ENCODE data around the gene MAML3. TPM values are rescaled to one million over a fixed set of nuclear protein-coding genes. Genes with fewer than 3 reads are reported as not detected.

MAML3 gene
- total and polyA plus RNA-seq, 2 experiments from 2014 or later = 4.1 to 11.2 TPM

GRCh38 chr4:139920486-139921002, 233.4 kb downstream of the MAML3 start:
- Histone ChIP-seq H3K9me2 (replicated peaks; ENCODE audit: insufficient read depth) (no peaks in the 10 kb centered on the region), H3K36me3 (replicated peaks; ENCODE audit: insufficient read depth, low read depth) (no peaks in the 10 kb centered on the region), H3K27ac (no peak overlapping the region), H3K4me2 (no peak overlapping the region), H3K79me2 (peaks cover 7% of the 10 kb centered on the region), H4K20me1 (ENCODE audit: insufficient read depth, poor library complexity, severe bottlenecking) (no peaks in the 10 kb centered on the region), H3K27me3 (no peaks in the 10 kb centered on the region), H3K9me3 (ENCODE audit: low read depth) (no peaks in the 10 kb centered on the region), H2AFZ (no peak overlapping the region), H3K4me3 (no peak overlapping the region), H3K4me1 (ENCODE audit: insufficient read depth) (peaks cover 12% of the 10 kb centered on the region)
- TF ChIP-seq EZH2 (IDR thresholded peaks at IDR 0.05; ENCODE audit: borderline replicate concordance) = no peak
- TF ChIP-seq, protein P1, sequence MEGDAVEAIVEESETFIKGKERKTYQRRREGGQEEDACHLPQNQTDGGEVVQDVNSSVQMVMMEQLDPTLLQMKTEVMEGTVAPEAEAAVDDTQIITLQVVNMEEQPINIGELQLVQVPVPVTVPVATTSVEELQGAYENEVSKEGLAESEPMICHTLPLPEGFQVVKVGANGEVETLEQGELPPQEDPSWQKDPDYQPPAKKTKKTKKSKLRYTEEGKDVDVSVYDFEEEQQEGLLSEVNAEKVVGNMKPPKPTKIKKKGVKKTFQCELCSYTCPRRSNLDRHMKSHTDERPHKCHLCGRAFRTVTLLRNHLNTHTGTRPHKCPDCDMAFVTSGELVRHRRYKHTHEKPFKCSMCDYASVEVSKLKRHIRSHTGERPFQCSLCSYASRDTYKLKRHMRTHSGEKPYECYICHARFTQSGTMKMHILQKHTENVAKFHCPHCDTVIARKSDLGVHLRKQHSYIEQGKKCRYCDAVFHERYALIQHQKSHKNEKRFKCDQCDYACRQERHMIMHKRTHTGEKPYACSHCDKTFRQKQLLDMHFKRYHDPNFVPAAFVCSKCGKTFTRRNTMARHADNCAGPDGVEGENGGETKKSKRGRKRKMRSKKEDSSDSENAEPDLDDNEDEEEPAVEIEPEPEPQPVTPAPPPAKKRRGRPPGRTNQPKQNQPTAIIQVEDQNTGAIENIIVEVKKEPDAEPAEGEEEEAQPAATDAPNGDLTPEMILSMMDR (IDR thresholded peaks at IDR 0.05; ENCODE audit: poor library complexity) = no peak
- TF ChIP-seq EZH2phosphoT487 (IDR thresholded peaks at IDR 0.05; ENCODE audit: low read depth, severe bottlenecking, unreplicated experiment) = no peak
- WGBS (ENCODE audit: low lambda C conversion rate, missing lambda C conversion rate) = 86% methylated on average over 3 of the region's 3 CpGs
- DNase-seq (ENCODE audit: low spot score) = no peak

DNA sequence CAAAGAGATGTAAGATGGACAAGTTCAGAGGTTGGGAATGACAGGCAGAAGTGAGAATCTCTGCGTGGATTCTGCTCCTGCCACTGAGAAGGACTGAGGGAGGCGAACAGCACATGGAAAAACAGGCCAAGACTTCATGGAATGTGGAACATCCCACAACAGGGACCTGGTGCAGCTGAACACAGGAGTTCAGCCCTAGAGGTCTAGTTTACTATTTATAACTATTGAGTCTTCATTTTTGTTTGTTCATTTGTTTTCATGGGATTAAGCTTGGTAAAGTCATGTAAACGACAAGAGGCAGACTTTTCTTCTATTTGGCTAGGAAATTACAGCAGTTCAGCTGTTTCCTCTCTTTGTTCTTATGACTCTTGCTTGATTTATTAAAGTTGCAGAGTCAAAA, 234.5 kb downstream of the MAML3 start:
- no peak overlapping the region for H3K4me3 ChIP-seq
- no peaks in the 10 kb centered on the region for H4K20me1 ChIP-seq (ENCODE audit: insufficient read depth, poor library complexity, severe bottlenecking)
- WGBS (ENCODE audit: low lambda C conversion rate, missing lambda C conversion rate) = 46% methylated on average over 3 of the region's 3 CpGs
- peaks cover 7% of the 10 kb centered on the region for H3K79me2 ChIP-seq
- H3K27me3 ChIP-seq = no peaks in the 10 kb centered on the region
- no peak overlapping the region for H2AFZ ChIP-seq
- peaks cover 12% of the 10 kb centered on the region for H3K4me1 ChIP-seq (ENCODE audit: insufficient read depth)
- no peak overlapping the region for H3K4me2 ChIP-seq
- TF ChIP-seq EZH2phosphoT487 (IDR thresholded peaks at IDR 0.05; ENCODE audit: low read depth, severe bottlenecking, unreplicated experiment) = no peak
- no peak for TF ChIP-seq EZH2 (IDR thresholded peaks at IDR 0.05; ENCODE audit: borderline replicate concordance)
- TF ChIP-seq, protein P1 (IDR thresholded peaks at IDR 0.05; ENCODE audit: poor library complexity) = no peak
- DNase-seq (ENCODE audit: low spot score) = no peak
- peak overlapping the region; percentile 53 for H3K27ac ChIP-seq
- H3K36me3 ChIP-seq (replicated peaks; ENCODE audit: insufficient read depth, low read depth) = no peaks in the 10 kb centered on the region
- no peaks in the 10 kb centered on the region for H3K9me2 ChIP-seq (replicated peaks; ENCODE audit: insufficient read depth)
- no peaks in the 10 kb centered on the region for H3K9me3 ChIP-seq (ENCODE audit: low read depth)

- no peak overlapping the region for H3K4me3 ChIP-seq
- no peaks in the 10 kb centered on the region for H3K36me3 ChIP-seq (replicated peaks; ENCODE audit: insufficient read depth, low read depth)
- H3K9me3 ChIP-seq (ENCODE audit: low read depth) = no peaks in the 10 kb centered on the region
- TF ChIP-seq, protein P1 (IDR thresholded peaks at IDR 0.05; ENCODE audit: poor library complexity) = no peak
- TF ChIP-seq EZH2phosphoT487 (IDR thresholded peaks at IDR 0.05; ENCODE audit: low read depth, severe bottlenecking, unreplicated experiment) = no peak
- TF ChIP-seq EZH2 (IDR thresholded peaks at IDR 0.05; ENCODE audit: borderline replicate concordance) = no peak
- no peaks in the 10 kb centered on the region for H4K20me1 ChIP-seq (ENCODE audit: insufficient read depth, poor library complexity, severe bottlenecking)
- H3K79me2 ChIP-seq = peaks cover 3% of the 10 kb centered on the region
- no peaks in the 10 kb centered on the region for H3K9me2 ChIP-seq (replicated peaks; ENCODE audit: insufficient read depth)
- peak overlapping the region; percentile 53 for H3K27ac ChIP-seq
- H3K4me1 ChIP-seq (ENCODE audit: insufficient read depth) = peaks cover 14% of the 10 kb centered on the region
- H2AFZ ChIP-seq = no peak overlapping the region
- no peak for DNase-seq (ENCODE audit: low spot score)
- H3K27me3 ChIP-seq = no peaks in the 10 kb centered on the region
- H3K4me2 ChIP-seq = no peak overlapping the region
Measured at GRCh38 chr4:139919004-139919403, 235.0 kb downstream of the MAML3 start.

DNA sequence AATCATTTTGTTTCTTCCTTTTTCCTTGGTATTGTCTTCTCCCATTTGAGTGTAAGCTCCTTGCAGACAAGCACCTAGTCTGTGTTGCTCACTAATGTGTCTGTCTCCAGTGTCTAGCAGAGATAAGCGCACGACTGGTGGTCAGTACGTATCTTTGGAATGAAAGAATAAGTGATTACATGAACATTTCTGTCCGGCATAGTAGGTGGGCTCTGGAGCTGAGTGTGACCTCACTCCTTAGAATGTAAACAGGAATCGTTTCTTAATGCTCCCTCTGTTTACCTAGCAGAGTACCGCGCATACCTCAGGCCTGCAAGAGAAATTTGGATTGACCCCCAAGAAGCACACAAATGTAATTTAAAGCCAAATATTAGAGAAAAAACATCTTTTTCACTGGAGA, 235.4 kb downstream of the MAML3 start:
- no peaks in the 10 kb centered on the region for H3K36me3 ChIP-seq (replicated peaks; ENCODE audit: insufficient read depth, low read depth)
- peak overlapping the region; percentile 53 for H3K27ac ChIP-seq
- no peaks in the 10 kb centered on the region for H4K20me1 ChIP-seq (ENCODE audit: insufficient read depth, poor library complexity, severe bottlenecking)
- H3K4me2 ChIP-seq = no peak overlapping the region
- DNase-seq (ENCODE audit: low spot score) = no peak
- H3K9me3 ChIP-seq (ENCODE audit: low read depth) = no peaks in the 10 kb centered on the region
- TF ChIP-seq EZH2 (IDR thresholded peaks at IDR 0.05; ENCODE audit: borderline replicate concordance) = no peak
- TF ChIP-seq, protein P1 (IDR thresholded peaks at IDR 0.05; ENCODE audit: poor library complexity) = no peak
- TF ChIP-seq EZH2phosphoT487 (IDR thresholded peaks at IDR 0.05; ENCODE audit: low read depth, severe bottlenecking, unreplicated experiment) = no peak
- H3K27me3 ChIP-seq = no peaks in the 10 kb centered on the region
- H3K4me3 ChIP-seq = no peak overlapping the region
- no peaks in the 10 kb centered on the region for H3K9me2 ChIP-seq (replicated peaks; ENCODE audit: insufficient read depth)
- 55% methylated on average over 7 of the region's 7 CpGs for WGBS (ENCODE audit: low lambda C conversion rate, missing lambda C conversion rate)
- peaks cover 16% of the 10 kb centered on the region for H3K4me1 ChIP-seq (ENCODE audit: insufficient read depth)
- no peak overlapping the region for H2AFZ ChIP-seq
- peaks cover 2% of the 10 kb centered on the region for H3K79me2 ChIP-seq

Data from hepatocyte (in vitro differentiated cells).